Measurements from ENCODE around the gene RGS3. TPM values are rescaled to one million over a fixed set of nuclear protein-coding genes. Genes with fewer than 3 reads are reported as not detected.
"Not testable (repeated sequence)": the region's sequence is repeated elsewhere in the genome, so short reads cannot be mapped to it uniquely, and the experiment has no call there.

RGS3 gene
- total and polyA plus RNA-seq, 11 donors = 93.4 to 214 (median 134) TPM

GRCh38 chr9:113486327-113486726 lies 22.8 kb downstream of the RGS3 start:
- no peaks in the 10 kb centered on the region for H3K9me3 ChIP-seq
- intact Hi-C loops (cut with DNase I) = no loop called here
- H3K27ac ChIP-seq = peak overlapping the region in 9 of 12 donors; percentile 63 to 87 (median 81)
- no peak overlapping the region for H3K4me3 ChIP-seq
- peaks cover 0 to 3% (median 0%) of the 10 kb centered on the region in 9 donors for H3K36me3 ChIP-seq
- ATAC-seq (no peak), DNase-seq (no peak)
- H3K4me1 ChIP-seq = peaks cover 9 to 53% (median 28%) of the 10 kb centered on the region in 12 donors
- WGBS, 4 donors = 90 to 96% (median 96%) methylated on average over 6 of the region's 6 CpGs
- no peaks in the 10 kb centered on the region for H3K27me3 ChIP-seq
- TF ChIP-seq POLR2A (IDR thresholded peaks at IDR 0.05) (no peak), CTCF (IDR thresholded peaks at IDR 0.05) (no peak)

- Histone ChIP-seq H3K27ac (peak overlapping the region; percentile 66 to 90 (median 84)), H3K36me3 (peaks cover 0 to 3% (median 0%) of the 10 kb centered on the region in 9 donors), H3K4me1 (peaks cover 14 to 67% (median 43%) of the 10 kb centered on the region in 12 donors), H3K27me3 (no peaks in the 10 kb centered on the region), H3K4me3 (no peak overlapping the region), H3K9me3 (no peaks in the 10 kb centered on the region)
- DNase-seq (peak in 1 of 5 donors; percentile 10), ATAC-seq (no peak)
- TF ChIP-seq POLR2A (IDR thresholded peaks at IDR 0.05) (no peak), CTCF (IDR thresholded peaks at IDR 0.05) (no peak)
- intact Hi-C loops (cut with DNase I) = no loop called here
- WGBS, 4 donors = 94 to 96% (median 95%) methylated on average over 4 of the region's 4 CpGs
Measured at GRCh38 chr9:113488071-113488470, 24.5 kb downstream of the RGS3 start.

GRCh38 chr9:113488490-113488889 lies 25.0 kb downstream of the RGS3 start:
- no peaks in the 10 kb centered on the region for H3K9me3 ChIP-seq
- H3K27ac ChIP-seq = peak overlapping the region; percentile 66 to 90 (median 84)
- H3K36me3 ChIP-seq = peaks cover 0 to 3% (median 0%) of the 10 kb centered on the region in 9 donors
- no peak overlapping the region for H3K4me3 ChIP-seq
- 65 to 75% (median 67%) methylated on average over 12 of the region's 12 CpGs for WGBS, 4 donors
- TF ChIP-seq CTCF (IDR thresholded peaks at IDR 0.05) = peak in 1 of 12 donors; percentile 8
- TF ChIP-seq POLR2A (IDR thresholded peaks at IDR 0.05) = peak; percentile 30 to 89
- ATAC-seq (peak; percentile 48 to 79 (median 72)), DNase-seq (peak in 4 of 5 donors; percentile 64 to 74 (median 70))
- no peaks in the 10 kb centered on the region for H3K27me3 ChIP-seq
- H3K4me1 ChIP-seq = peaks cover 13 to 69% (median 44%) of the 10 kb centered on the region in 12 donors
- intact Hi-C loops (cut with DNase I) = no loop called here

GRCh38 chr9:113491147-113491546 lies 27.6 kb downstream of the RGS3 start:
- 78 to 84% (median 82%) methylated on average over 4 of the region's 4 CpGs for WGBS, 4 donors
- H3K4me1 ChIP-seq = peaks cover 4 to 51% (median 23%) of the 10 kb centered on the region in 12 donors
- H3K36me3 ChIP-seq, H3K27me3 ChIP-seq, DNase-seq, H3K9me3 ChIP-seq, H3K4me3 ChIP-seq, ATAC-seq: not testable (repeated sequence)
- intact Hi-C loops (cut with DNase I) = loop anchor here in 1 of 10 donors (5.0 kb wide), 1 partner anchor 34 kb away; no protein-coding TSS in a partner anchor
- peak overlapping the region in 11 of 12 donors; percentile 50 to 85 (median 73) for H3K27ac ChIP-seq
